WTC11 (cell line): ENCODE data around the gene RPRD2. TPM values are rescaled to one million over a fixed set of nuclear protein-coding genes. Genes with fewer than 3 reads are reported as not detected.

Experiments
- ATAC-seq: fragments of 200-7000 bp; cut with Tn5 transposase; 2 replicates; pipeline ENCODE4 v1.10.0; 2021; ENCODE audit warnings: mild to moderate bottlenecking, moderate library complexity
- CTCF ChIA-PET: fragments of 300-600 bp; sonication (Branson Sonifier 250); formaldehyde crosslinking; loops from one replicate; lab custom pipeline; 2021; ENCODE audit warnings: antibody characterized with exemption; lab: Charles Lee
- POLR2A ChIA-PET: fragments of 350-600 bp; sonication (Branson Sonifier 250); formaldehyde crosslinking; loops from one replicate; lab custom pipeline; 2021; ENCODE audit warnings: antibody characterized with exemption; lab: Charles Lee
- DNase-seq: peaks from one replicate; pipeline ENCODE4 v3.0.0; 2021; ENCODE audit warnings: low spot score
- H3K27ac Mint-ChIP-seq: 2 replicates; pipeline ENCODE4 v1.8.0; 2021; ENCODE audit warnings: mixed read lengths
- H3K27me3 Mint-ChIP-seq: 2 replicates; pipeline ENCODE4 v1.8.0; 2021; ENCODE audit warnings: low read depth, mild to moderate bottlenecking, moderate library complexity, mixed read lengths
- H3K36me3 Mint-ChIP-seq: 2 replicates; pipeline ENCODE4 v1.8.0; 2021; ENCODE audit warnings: mixed read lengths
- H3K4me1 Mint-ChIP-seq: 2 replicates; pipeline ENCODE4 v1.8.0; 2022; ENCODE audit warnings: mixed read lengths
- H3K4me3 Mint-ChIP-seq: 2 replicates; pipeline ENCODE4 v1.8.0; 2021; ENCODE audit warnings: mild to moderate bottlenecking, moderate library complexity, mixed read lengths
- H3K9me3 Mint-ChIP-seq: 2 replicates; pipeline ENCODE4 v1.8.0; 2021; ENCODE audit warnings: mixed read lengths
- FOXP1 ChIP-seq: sonication (generic); formaldehyde crosslinking; IDR thresholded peaks from 2 replicates; pipeline ENCODE4 v1.8.0; 2022; ENCODE audit warnings: missing genetic modification reagents, mild to moderate bottlenecking, moderate library complexity, borderline replicate concordance
- JAZF1 ChIP-seq: fragments of 250-450 bp; sonication (Bioruptor Pico); IDR thresholded peaks from 2 replicates; pipeline ENCODE4 v1.9.0; 2021; ENCODE audit warnings: moderate library complexity, mild to moderate bottlenecking, inconsistent platforms
- KAT7 ChIP-seq: sonication (generic); formaldehyde crosslinking; IDR thresholded peaks from 2 replicates; pipeline ENCODE4 v1.8.1; 2023; ENCODE audit warnings: missing genetic modification reagents, mild to moderate bottlenecking, borderline replicate concordance
- RORB ChIP-seq: fragments of 250-450 bp; sonication (Bioruptor Pico); IDR thresholded peaks from 2 replicates; pipeline ENCODE4 v1.9.0; 2021; ENCODE audit warnings: mild to moderate bottlenecking
- SMAD3 ChIP-seq: sonication (generic); formaldehyde crosslinking; IDR thresholded peaks from 2 replicates; pipeline ENCODE4 v1.8.0; 2022; ENCODE audit warnings: missing genetic modification reagents, mild to moderate bottlenecking, borderline replicate concordance
- TEAD1 ChIP-seq: sonication (generic); formaldehyde crosslinking; IDR thresholded peaks from 2 replicates; pipeline ENCODE4 v1.8.0; 2022; ENCODE audit warnings: mild to moderate bottlenecking, missing genetic modification reagents
- TEAD4 ChIP-seq: sonication (generic); formaldehyde crosslinking; IDR thresholded peaks from 2 replicates; pipeline ENCODE4 v1.8.0; 2022; ENCODE audit warnings: mild to moderate bottlenecking, missing genetic modification reagents
- TP53 ChIP-seq: sonication (generic); formaldehyde crosslinking; IDR thresholded peaks from 2 replicates; pipeline ENCODE4 v1.8.1; 2023; ENCODE audit warnings: mild to moderate bottlenecking, missing genetic modification reagents
- ZNF121 ChIP-seq: sonication (generic); formaldehyde crosslinking; IDR thresholded peaks from 2 replicates; pipeline ENCODE4 v1.8.0; 2023; ENCODE audit warnings: missing genetic modification reagents
- ZNF138 ChIP-seq: sonication (generic); formaldehyde crosslinking; conservative IDR thresholded peaks from 2 replicates; pipeline ENCODE4 v1.8.1; 2022; ENCODE audit warnings: mild to moderate bottlenecking, moderate library complexity, missing genetic modification reagents
- ZNF396 ChIP-seq: fragments of 250-450 bp; sonication (Bioruptor Pico); IDR thresholded peaks from 2 replicates; pipeline ENCODE4 v1.8.0; 2021; ENCODE audit warnings: mild to moderate bottlenecking, moderate library complexity, borderline replicate concordance
- total RNA-seq: library from RNA; stranded (reverse); gene quantifications from 3 replicates; pipeline ENCODE4 v1.2.3, GENCODE V29; 2021
- TF ChIP-seq, protein P1 (sequence below): sonication (generic); formaldehyde crosslinking; IDR thresholded peaks from 2 replicates; pipeline ENCODE4 v1.8.0; 2023; ENCODE audit warnings: mild to moderate bottlenecking, missing genetic modification reagents
- TF ChIP-seq, protein P2 (sequence below): sonication (generic); formaldehyde crosslinking; IDR thresholded peaks from 2 replicates; pipeline ENCODE4 v1.8.1; 2023; ENCODE audit warnings: mild to moderate bottlenecking, missing genetic modification reagents, moderate library complexity
- TF ChIP-seq, protein P3 (sequence below): sonication (generic); formaldehyde crosslinking; IDR thresholded peaks from 2 replicates; pipeline ENCODE4 v1.8.1; 2023; ENCODE audit warnings: mild to moderate bottlenecking, missing genetic modification reagents
- TF ChIP-seq, protein P4 (sequence below): sonication (generic); formaldehyde crosslinking; IDR thresholded peaks from 2 replicates; pipeline ENCODE4 v1.8.1; 2022; ENCODE audit warnings: low read depth, missing genetic modification reagents, borderline replicate concordance
- TF ChIP-seq, protein P5 (sequence below): sonication (generic); formaldehyde crosslinking; IDR thresholded peaks from 2 replicates; pipeline ENCODE4 v1.8.1; 2022; ENCODE audit warnings: missing genetic modification reagents, borderline replicate concordance
- TF ChIP-seq, protein P6 (sequence below): sonication (generic); formaldehyde crosslinking; IDR thresholded peaks from 2 replicates; pipeline ENCODE4 v1.8.0; 2022; ENCODE audit warnings: mild to moderate bottlenecking, missing genetic modification reagents
- TF ChIP-seq, protein P7 (sequence below): sonication (generic); formaldehyde crosslinking; conservative IDR thresholded peaks from 2 replicates; pipeline ENCODE4 v1.8.1; 2023; ENCODE audit warnings: mild to moderate bottlenecking, low read depth, missing genetic modification reagents, moderate library complexity
- TF ChIP-seq, protein P8 (sequence below): sonication (generic); formaldehyde crosslinking; IDR thresholded peaks from 2 replicates; pipeline ENCODE4 v1.8.1; 2022; ENCODE audit warnings: mild to moderate bottlenecking, missing genetic modification reagents, moderate library complexity, borderline replicate concordance
- TF ChIP-seq, protein P9 (sequence below): sonication (generic); formaldehyde crosslinking; IDR thresholded peaks from 2 replicates; pipeline ENCODE4 v1.8.1; 2023; ENCODE audit warnings: mild to moderate bottlenecking, moderate library complexity, missing genetic modification reagents

The RPRD2 gene
- total RNA-seq, 1 experiment from 2014 or later: 26.1 TPM

DNA sequence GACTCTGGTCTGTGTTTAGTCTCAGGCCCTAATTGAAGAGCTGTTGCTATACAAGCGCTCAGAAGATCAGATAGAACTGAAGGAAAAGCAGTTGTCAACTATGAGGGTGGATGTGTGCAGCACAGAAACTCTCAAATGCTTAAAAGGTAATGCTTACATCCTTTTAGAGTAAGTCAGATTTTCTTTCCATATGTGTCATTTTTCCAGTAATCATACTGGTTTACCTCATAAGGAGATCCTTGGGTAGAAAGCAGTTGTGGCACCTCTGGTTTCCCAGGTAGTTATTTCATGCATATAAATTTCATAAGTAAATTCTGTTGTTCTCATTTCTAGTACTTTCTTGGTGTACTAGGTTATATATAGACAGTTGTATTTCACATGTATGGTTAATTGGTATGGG lies 80.3 kb downstream of the RPRD2 start (continued):
- TF ChIP-seq, protein P1, sequence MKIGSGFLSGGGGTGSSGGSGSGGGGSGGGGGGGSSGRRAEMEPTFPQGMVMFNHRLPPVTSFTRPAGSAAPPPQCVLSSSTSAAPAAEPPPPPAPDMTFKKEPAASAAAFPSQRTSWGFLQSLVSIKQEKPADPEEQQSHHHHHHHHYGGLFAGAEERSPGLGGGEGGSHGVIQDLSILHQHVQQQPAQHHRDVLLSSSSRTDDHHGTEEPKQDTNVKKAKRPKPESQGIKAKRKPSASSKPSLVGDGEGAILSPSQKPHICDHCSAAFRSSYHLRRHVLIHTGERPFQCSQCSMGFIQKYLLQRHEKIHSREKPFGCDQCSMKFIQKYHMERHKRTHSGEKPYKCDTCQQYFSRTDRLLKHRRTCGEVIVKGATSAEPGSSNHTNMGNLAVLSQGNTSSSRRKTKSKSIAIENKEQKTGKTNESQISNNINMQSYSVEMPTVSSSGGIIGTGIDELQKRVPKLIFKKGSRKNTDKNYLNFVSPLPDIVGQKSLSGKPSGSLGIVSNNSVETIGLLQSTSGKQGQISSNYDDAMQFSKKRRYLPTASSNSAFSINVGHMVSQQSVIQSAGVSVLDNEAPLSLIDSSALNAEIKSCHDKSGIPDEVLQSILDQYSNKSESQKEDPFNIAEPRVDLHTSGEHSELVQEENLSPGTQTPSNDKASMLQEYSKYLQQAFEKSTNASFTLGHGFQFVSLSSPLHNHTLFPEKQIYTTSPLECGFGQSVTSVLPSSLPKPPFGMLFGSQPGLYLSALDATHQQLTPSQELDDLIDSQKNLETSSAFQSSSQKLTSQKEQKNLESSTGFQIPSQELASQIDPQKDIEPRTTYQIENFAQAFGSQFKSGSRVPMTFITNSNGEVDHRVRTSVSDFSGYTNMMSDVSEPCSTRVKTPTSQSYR (CRISPR knock-in tag): no peak
- TF ChIP-seq KAT7 (CRISPR knock-in tag) (no peak), JAZF1 (CRISPR knock-in tag) (no peak), TEAD1 (CRISPR knock-in tag) (no peak), ZNF396 (no peak)
- TF ChIP-seq, protein P2, sequence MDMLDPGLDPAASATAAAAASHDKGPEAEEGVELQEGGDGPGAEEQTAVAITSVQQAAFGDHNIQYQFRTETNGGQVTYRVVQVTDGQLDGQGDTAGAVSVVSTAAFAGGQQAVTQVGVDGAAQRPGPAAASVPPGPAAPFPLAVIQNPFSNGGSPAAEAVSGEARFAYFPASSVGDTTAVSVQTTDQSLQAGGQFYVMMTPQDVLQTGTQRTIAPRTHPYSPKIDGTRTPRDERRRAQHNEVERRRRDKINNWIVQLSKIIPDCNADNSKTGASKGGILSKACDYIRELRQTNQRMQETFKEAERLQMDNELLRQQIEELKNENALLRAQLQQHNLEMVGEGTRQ (CRISPR knock-in tag): no peak
- TF ChIP-seq, protein P3, sequence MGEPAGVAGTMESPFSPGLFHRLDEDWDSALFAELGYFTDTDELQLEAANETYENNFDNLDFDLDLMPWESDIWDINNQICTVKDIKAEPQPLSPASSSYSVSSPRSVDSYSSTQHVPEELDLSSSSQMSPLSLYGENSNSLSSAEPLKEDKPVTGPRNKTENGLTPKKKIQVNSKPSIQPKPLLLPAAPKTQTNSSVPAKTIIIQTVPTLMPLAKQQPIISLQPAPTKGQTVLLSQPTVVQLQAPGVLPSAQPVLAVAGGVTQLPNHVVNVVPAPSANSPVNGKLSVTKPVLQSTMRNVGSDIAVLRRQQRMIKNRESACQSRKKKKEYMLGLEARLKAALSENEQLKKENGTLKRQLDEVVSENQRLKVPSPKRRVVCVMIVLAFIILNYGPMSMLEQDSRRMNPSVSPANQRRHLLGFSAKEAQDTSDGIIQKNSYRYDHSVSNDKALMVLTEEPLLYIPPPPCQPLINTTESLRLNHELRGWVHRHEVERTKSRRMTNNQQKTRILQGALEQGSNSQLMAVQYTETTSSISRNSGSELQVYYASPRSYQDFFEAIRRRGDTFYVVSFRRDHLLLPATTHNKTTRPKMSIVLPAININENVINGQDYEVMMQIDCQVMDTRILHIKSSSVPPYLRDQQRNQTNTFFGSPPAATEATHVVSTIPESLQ (CRISPR knock-in tag): no peak
- TF ChIP-seq, protein P4, sequence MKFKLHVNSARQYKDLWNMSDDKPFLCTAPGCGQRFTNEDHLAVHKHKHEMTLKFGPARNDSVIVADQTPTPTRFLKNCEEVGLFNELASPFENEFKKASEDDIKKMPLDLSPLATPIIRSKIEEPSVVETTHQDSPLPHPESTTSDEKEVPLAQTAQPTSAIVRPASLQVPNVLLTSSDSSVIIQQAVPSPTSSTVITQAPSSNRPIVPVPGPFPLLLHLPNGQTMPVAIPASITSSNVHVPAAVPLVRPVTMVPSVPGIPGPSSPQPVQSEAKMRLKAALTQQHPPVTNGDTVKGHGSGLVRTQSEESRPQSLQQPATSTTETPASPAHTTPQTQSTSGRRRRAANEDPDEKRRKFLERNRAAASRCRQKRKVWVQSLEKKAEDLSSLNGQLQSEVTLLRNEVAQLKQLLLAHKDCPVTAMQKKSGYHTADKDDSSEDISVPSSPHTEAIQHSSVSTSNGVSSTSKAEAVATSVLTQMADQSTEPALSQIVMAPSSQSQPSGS: no peak
- TF ChIP-seq, protein P5, sequence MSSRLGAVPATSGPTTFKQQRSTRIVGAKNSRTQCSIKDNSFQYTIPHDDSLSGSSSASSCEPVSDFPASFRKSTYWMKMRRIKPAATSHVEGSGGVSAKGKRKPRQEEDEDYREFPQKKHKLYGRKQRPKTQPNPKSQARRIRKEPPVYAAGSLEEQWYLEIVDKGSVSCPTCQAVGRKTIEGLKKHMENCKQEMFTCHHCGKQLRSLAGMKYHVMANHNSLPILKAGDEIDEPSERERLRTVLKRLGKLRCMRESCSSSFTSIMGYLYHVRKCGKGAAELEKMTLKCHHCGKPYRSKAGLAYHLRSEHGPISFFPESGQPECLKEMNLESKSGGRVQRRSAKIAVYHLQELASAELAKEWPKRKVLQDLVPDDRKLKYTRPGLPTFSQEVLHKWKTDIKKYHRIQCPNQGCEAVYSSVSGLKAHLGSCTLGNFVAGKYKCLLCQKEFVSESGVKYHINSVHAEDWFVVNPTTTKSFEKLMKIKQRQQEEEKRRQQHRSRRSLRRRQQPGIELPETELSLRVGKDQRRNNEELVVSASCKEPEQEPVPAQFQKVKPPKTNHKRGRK (CRISPR knock-in tag): no peak

DNA sequence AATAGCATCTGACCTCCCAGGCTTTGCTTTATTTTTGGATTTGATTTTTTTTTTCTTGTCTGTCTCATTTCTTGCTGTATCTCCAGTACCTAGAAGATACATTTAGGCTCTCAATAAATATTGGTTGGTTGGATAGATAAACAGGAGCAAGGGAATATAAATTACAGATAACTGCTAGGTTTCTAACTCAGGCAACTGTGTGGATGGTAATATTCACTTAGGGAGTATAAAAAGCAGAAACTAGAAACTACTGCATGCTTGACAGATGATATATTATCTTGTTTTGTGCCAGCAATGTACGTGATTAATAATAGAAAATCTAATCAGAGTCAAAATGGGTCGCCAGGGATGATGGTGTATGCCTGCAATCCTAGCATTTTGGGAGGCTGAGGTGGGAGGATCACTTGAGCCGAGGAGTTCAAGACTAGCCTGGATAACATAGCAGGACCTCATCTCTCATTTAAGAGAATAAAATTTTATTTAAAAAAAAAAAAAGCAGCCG lies 92.2 kb downstream of the RPRD2 start:
- POLR2A ChIA-PET: no interaction called here
- Mint-ChIP-seq H3K4me1 (no peaks in the 10 kb centered on the region), H3K36me3 (peaks cover 34% of the 10 kb centered on the region), H3K4me3 (no peak overlapping the region), H3K27me3 (no peaks in the 10 kb centered on the region), H3K27ac (no peak overlapping the region), H3K9me3 (no peaks in the 10 kb centered on the region)
- ATAC-seq: no peak
- CTCF ChIA-PET: interaction anchor here (0.9 kb wide), 1 partner anchor 77 kb away, joined by 3 read pairs; no protein-coding TSS in a partner anchor
- DNase-seq: no peak
- TF ChIP-seq, protein P6, sequence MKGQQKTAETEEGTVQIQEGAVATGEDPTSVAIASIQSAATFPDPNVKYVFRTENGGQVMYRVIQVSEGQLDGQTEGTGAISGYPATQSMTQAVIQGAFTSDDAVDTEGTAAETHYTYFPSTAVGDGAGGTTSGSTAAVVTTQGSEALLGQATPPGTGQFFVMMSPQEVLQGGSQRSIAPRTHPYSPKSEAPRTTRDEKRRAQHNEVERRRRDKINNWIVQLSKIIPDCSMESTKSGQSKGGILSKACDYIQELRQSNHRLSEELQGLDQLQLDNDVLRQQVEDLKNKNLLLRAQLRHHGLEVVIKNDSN (CRISPR knock-in tag): no peak
- TF ChIP-seq ZNF121 (CRISPR knock-in tag) (no peak), RORB (no peak), SMAD3 (CRISPR knock-in tag) (no peak), TP53 (no peak), FOXP1 (CRISPR knock-in tag) (no peak), TEAD4 (CRISPR knock-in tag) (no peak), TEAD1 (CRISPR knock-in tag) (no peak), ZNF138 (CRISPR knock-in tag) (no peak)
- TF ChIP-seq, protein P7, sequence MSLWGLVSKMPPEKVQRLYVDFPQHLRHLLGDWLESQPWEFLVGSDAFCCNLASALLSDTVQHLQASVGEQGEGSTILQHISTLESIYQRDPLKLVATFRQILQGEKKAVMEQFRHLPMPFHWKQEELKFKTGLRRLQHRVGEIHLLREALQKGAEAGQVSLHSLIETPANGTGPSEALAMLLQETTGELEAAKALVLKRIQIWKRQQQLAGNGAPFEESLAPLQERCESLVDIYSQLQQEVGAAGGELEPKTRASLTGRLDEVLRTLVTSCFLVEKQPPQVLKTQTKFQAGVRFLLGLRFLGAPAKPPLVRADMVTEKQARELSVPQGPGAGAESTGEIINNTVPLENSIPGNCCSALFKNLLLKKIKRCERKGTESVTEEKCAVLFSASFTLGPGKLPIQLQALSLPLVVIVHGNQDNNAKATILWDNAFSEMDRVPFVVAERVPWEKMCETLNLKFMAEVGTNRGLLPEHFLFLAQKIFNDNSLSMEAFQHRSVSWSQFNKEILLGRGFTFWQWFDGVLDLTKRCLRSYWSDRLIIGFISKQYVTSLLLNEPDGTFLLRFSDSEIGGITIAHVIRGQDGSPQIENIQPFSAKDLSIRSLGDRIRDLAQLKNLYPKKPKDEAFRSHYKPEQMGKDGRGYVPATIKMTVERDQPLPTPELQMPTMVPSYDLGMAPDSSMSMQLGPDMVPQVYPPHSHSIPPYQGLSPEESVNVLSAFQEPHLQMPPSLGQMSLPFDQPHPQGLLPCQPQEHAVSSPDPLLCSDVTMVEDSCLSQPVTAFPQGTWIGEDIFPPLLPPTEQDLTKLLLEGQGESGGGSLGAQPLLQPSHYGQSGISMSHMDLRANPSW: no peak
- TF ChIP-seq, protein P8, sequence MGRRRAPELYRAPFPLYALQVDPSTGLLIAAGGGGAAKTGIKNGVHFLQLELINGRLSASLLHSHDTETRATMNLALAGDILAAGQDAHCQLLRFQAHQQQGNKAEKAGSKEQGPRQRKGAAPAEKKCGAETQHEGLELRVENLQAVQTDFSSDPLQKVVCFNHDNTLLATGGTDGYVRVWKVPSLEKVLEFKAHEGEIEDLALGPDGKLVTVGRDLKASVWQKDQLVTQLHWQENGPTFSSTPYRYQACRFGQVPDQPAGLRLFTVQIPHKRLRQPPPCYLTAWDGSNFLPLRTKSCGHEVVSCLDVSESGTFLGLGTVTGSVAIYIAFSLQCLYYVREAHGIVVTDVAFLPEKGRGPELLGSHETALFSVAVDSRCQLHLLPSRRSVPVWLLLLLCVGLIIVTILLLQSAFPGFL (CRISPR knock-in tag): no peak
- TF ChIP-seq, protein P9, sequence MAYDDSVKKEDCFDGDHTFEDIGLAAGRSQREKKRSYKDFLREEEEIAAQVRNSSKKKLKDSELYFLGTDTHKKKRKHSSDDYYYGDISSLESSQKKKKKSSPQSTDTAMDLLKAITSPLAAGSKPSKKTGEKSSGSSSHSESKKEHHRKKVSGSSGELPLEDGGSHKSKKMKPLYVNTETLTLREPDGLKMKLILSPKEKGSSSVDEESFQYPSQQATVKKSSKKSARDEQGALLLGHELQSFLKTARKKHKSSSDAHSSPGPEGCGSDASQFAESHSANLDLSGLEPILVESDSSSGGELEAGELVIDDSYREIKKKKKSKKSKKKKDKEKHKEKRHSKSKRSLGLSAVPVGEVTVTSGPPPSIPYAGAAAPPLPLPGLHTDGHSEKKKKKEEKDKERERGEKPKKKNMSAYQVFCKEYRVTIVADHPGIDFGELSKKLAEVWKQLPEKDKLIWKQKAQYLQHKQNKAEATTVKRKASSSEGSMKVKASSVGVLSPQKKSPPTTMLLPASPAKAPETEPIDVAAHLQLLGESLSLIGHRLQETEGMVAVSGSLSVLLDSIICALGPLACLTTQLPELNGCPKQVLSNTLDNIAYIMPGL (CRISPR knock-in tag): no peak
